ENCODE data around the gene ZNF492. TPM values are rescaled to one million over a fixed set of nuclear protein-coding genes. Genes with fewer than 3 reads are reported as not detected.
A peak's percentile ranks its signal among the peaks of the same experiment; 100 is the strongest.
"Not testable (repeated sequence)": the region's sequence is repeated elsewhere in the genome, so short reads cannot be mapped to it uniquely, and the experiment has no call there.

The ZNF492 gene
- under 1 TPM; under 0.01 to 0.78 (median 0.32) TPM for total RNA-seq

- peak in 1 of 2 donors; percentile 33 for TF ChIP-seq EP300 (IDR thresholded peaks at IDR 0.05)
- H3K27ac ChIP-seq = peak within 1 kb of the TSS in 1 of 4 donors; percentile 70
- H3K36me3 ChIP-seq, H3K4me1 ChIP-seq, H3K27me3 ChIP-seq: not testable (repeated sequence)
- H3K4me3 ChIP-seq = peak within 1 kb of the TSS; percentile 41 to 74 (median 53)
- peaks cover 0 to 15% (median 0%) of the 10 kb centered on the region in 4 donors for H3K9me3 ChIP-seq
- WGBS, 2 donors = 5 to 49% methylated on average over 21 to 35 of the region's 36 CpGs
- DNase-seq (ENCODE audit: low spot score in 2 of 2) = peak; percentile 71 to 90
Observed at GRCh38 chr19:22633706-22634449, at the start of gene ZNF492. ZNF492 (plus strand) TSS chr19:22634324; CDS start chr19:22653400, 19,076 bp downstream.

- no peaks in the 10 kb centered on the region for H3K36me3 ChIP-seq
- TF ChIP-seq CTCF (IDR thresholded peaks at IDR 0.05) (no peak), EP300 (IDR thresholded peaks at IDR 0.05) (no peak), POLR2A (IDR thresholded peaks at IDR 0.05) (no peak)
- 57 to 62% methylated on average over 11 of the region's 11 CpGs for WGBS, 2 donors
- peak overlapping the region in 1 of 4 donors; percentile 16 for H3K4me3 ChIP-seq
- H3K9me3 ChIP-seq = peaks cover 0 to 14% (median 0%) of the 10 kb centered on the region in 4 donors
- H3K27ac ChIP-seq = peak overlapping the region in 1 of 4 donors; percentile 26
- DNase-seq (ENCODE audit: low spot score in 2 of 2) = no peak
- H3K27me3 ChIP-seq = no peaks in the 10 kb centered on the region
- H3K4me1 ChIP-seq = no peaks in the 10 kb centered on the region
Observed at GRCh38 chr19:22595422-22595821, 38.7 kb upstream of the ZNF492 start.

GRCh38 chr19:22595918-22596341 is 38.2 kb upstream of the ZNF492 start:
- WGBS, 2 donors = 21 to 25% methylated on average over 18 to 23 of the region's 24 CpGs
- no peak for TF ChIP-seq CTCF (IDR thresholded peaks at IDR 0.05)
- peak in 1 of 2 donors; percentile 19 for TF ChIP-seq EP300 (IDR thresholded peaks at IDR 0.05)
- TF ChIP-seq POLR2A (IDR thresholded peaks at IDR 0.05) = peak in 1 of 2 donors; percentile 54
- peak overlapping the region in 1 of 4 donors; percentile 16 for H3K4me3 ChIP-seq

GRCh38 chr19:22600690-22601648 is 33.2 kb upstream of the ZNF492 start:
- TF ChIP-seq POLR2A (IDR thresholded peaks at IDR 0.05) (no peak), EP300 (IDR thresholded peaks at IDR 0.05) (no peak), CTCF (IDR thresholded peaks at IDR 0.05) (no peak)
- H3K4me3 ChIP-seq = no peak overlapping the region
- H3K27ac ChIP-seq = no peak overlapping the region
- DNase-seq (ENCODE audit: low spot score in 2 of 2) = no peak
- H3K9me3 ChIP-seq = peaks cover 0 to 26% (median 0%) of the 10 kb centered on the region in 4 donors
- no peaks in the 10 kb centered on the region for H3K27me3 ChIP-seq
- H3K4me1 ChIP-seq = no peaks in the 10 kb centered on the region
- no peaks in the 10 kb centered on the region for H3K36me3 ChIP-seq
- WGBS, 2 donors = 83 to 91% methylated on average over 18 of the region's 18 CpGs

More at GRCh38 chr19:22595918-22596341, 38.2 kb upstream of the ZNF492 start:
- Histone ChIP-seq H3K4me1 (no peaks in the 10 kb centered on the region), H3K27me3 (no peaks in the 10 kb centered on the region), H3K36me3 (no peaks in the 10 kb centered on the region), H3K27ac (peak overlapping the region in 1 of 4 donors; percentile 26), H3K9me3 (peaks cover 0 to 16% (median 0%) of the 10 kb centered on the region in 4 donors)
- DNase-seq (ENCODE audit: low spot score in 2 of 2) = peak; percentile 41 to 50

GRCh38 chr19:22601906-22602630 is 32.1 kb upstream of the ZNF492 start:
- TF ChIP-seq EP300 (IDR thresholded peaks at IDR 0.05) (no peak), CTCF (IDR thresholded peaks at IDR 0.05) (no peak), POLR2A (IDR thresholded peaks at IDR 0.05) (no peak)
- 87 to 88% methylated on average over 6 to 12 of the region's 12 CpGs for WGBS, 2 donors
- no peak for DNase-seq (ENCODE audit: low spot score in 2 of 2)
- no peaks in the 10 kb centered on the region for H3K36me3 ChIP-seq
- H3K4me1 ChIP-seq = no peaks in the 10 kb centered on the region
- no peak overlapping the region for H3K4me3 ChIP-seq
- peaks cover 0 to 19% (median 0%) of the 10 kb centered on the region in 4 donors for H3K9me3 ChIP-seq
- H3K27me3 ChIP-seq = no peaks in the 10 kb centered on the region
- H3K27ac ChIP-seq = no peak overlapping the region
